Cardiac muscle cell (in vitro differentiated cells and primary cell): Measurements from ENCODE around the gene U2AF2. TPM values are rescaled to one million over a fixed set of nuclear protein-coding genes. Genes with fewer than 3 reads are reported as not detected.

ENCODE experiments used
- DNase-seq, 2 donors: peaks; one replicate each; pipeline versions ENCODE4 v3.0.0 to v3.0.0-alpha.2; 2010 to 2017; ENCODE audit warnings: low read depth in 1 of 2, low spot score in 1 of 2
- H3K27ac ChIP-seq: fragments of 200-600 bp; sonication (generic); 2 replicates; pipeline ENCODE4 v1.5.1; 2016
- H3K27me3 ChIP-seq: fragments of 200-600 bp; sonication (generic); 2 replicates; pipeline ENCODE4 v1.6.0; 2016; ENCODE audit warnings: control low read depth
- H3K36me3 ChIP-seq: fragments of 200-600 bp; sonication (generic); 2 replicates; pipeline ENCODE4 v1.5.1; 2016; ENCODE audit warnings: control low read depth
- H3K4me1 ChIP-seq: fragments of 200-600 bp; sonication (generic); 2 replicates; pipeline ENCODE4 v1.8.1; 2017; ENCODE audit warnings: low read depth, mild to moderate bottlenecking, mixed run types
- H3K4me3 ChIP-seq: fragments of 200-600 bp; sonication (generic); 2 replicates; pipeline ENCODE4 v1.5.1; 2016; ENCODE audit warnings: mild to moderate bottlenecking
- H3K9me3 ChIP-seq: fragments of 200-600 bp; sonication (generic); 2 replicates; pipeline ENCODE4 v1.5.1; 2017; ENCODE audit warnings: low read depth, mild to moderate bottlenecking, control low read depth
- CTCF ChIP-seq: IDR thresholded peaks from 2 replicates; pipeline ENCODE4 v1.5.1; 2012; ENCODE audit warnings: low read depth, mild to moderate bottlenecking, low read length
- polyA plus RNA-seq: library from polyadenylated mRNA; unstranded; fragments of >200 nt; fragmentation: Nextera tagmentation; extraction: Ambion mirVana; gene quantifications from 2 replicates; pipeline ENCODE4 v1.2.1, GENCODE V29; 2016
- total RNA-seq: library from RNA; depleted of rRNA; stranded (reverse); fragments of >200 nt; gene quantifications from 2 replicates; pipeline ENCODE4 v1.2.3, GENCODE V29; 2016

Gene U2AF2
- total and polyA plus RNA-seq, 2 experiments from 2014 or later = 13.4 to 187 TPM

DNA sequence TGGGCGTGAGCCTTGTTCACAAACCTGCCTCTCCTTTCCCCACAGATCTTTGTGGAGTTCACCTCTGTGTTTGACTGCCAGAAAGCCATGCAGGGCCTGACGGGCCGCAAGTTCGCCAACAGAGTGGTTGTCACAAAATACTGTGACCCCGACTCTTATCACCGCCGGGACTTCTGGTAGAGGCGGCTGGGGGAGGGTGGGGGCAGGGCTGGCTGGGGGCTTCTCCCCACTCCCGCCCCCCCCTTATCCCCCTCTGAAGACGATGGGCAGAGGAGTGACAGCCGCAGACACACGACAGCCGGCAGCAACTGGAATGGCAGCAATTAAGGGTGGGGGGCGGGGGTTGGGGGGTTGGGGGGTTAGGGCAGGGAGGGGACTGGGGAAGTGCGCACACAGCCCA lies 19.1 kb downstream of the U2AF2 start:
- no peak for DNase-seq
- Histone ChIP-seq H3K27ac (peak overlapping the region; percentile 55), H3K4me1 (peaks cover 13% of the 10 kb centered on the region), H3K4me3 (no peak overlapping the region), H3K9me3 (no peaks in the 10 kb centered on the region), H3K27me3 (no peaks in the 10 kb centered on the region), H3K36me3 (peaks cover 18% of the 10 kb centered on the region)
- TF ChIP-seq CTCF = no peak

DNA sequence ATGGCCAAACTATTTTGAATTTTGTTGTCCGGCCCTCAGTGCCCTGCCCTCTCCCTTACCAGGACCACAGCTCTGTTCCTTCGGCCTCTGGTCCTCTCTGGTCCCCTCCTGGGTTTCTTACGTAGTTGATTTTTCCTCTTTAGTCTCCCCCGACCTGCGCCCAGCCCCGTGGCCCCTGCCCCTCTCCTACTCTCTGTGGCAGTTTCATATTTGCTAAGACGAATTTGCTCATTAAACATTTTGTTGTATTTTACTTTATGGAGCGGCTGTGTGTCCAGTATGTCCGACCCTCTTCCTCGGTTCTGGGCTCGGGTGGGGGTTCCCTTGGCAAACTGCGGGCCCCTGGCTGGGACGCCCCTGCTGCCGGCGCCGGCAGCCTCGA lies 19.6 kb downstream of the U2AF2 start:
- H3K4me3 ChIP-seq = peak overlapping the region; percentile 88
- H3K27ac ChIP-seq = peak overlapping the region; percentile 70
- no peak for DNase-seq
- H3K27me3 ChIP-seq = no peaks in the 10 kb centered on the region
- H3K9me3 ChIP-seq = no peaks in the 10 kb centered on the region
- peaks cover 13% of the 10 kb centered on the region for H3K4me1 ChIP-seq
- TF ChIP-seq CTCF = no peak
- peaks cover 17% of the 10 kb centered on the region for H3K36me3 ChIP-seq

DNA sequence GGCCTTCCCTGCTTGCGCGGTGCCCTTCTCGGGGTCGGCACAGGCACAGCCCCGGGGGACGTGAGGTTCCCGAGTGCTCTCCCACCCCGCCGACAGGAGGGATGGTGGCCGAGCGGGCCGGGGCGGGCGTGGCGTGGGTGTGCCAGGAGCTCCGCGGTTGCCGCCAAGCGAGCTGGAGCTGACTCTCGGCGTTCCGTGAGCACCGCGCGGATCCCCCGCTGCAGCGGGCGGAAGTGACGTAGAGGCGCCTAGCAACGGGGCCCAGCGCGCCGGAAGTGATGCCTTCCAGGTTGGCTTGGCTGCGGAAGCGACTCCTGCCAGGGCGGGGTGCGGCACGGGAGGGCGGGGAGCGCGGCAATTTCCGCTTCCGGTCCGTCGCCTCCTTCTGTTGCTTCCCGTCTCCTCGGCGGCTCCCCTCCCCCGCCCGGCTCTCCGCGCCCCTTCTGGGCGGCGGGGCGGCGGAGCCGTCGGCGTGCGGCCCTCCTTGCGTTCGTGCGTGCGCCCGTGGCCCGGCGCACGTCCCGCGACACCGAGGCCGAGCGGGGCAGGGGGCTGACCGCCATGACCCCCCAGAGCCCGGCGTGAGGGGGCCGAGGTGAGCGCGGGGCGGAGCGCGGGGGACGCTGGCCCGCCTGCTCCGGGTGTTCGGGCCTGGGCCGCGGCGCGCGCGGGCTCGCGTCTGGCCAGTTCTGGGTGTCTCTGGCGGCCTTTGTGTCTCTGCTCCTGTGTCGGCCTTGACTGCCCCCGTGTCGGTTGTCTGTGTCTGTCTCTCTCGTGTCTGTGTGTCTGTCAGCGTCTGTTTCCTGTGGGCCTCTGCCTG lies 20.2 kb downstream of the U2AF2 start, which contains the start of gene EPN1:
Gene EPN1 (plus strand): TSS at position 386 of the 820 bp plus-strand sequence. CDS start 3,402 bp downstream, outside the sequence.
- peak within 1 kb of the TSS; percentile 90 for H3K27ac ChIP-seq
- H3K27me3 ChIP-seq = no peaks in the 10 kb centered on the region
- TF ChIP-seq CTCF = no peak
- no peaks in the 10 kb centered on the region for H3K9me3 ChIP-seq
- H3K4me3 ChIP-seq = peak within 1 kb of the TSS; percentile 88
- DNase-seq = peak; percentile 98 to 99
- H3K36me3 ChIP-seq = peaks cover 16% of the 10 kb centered on the region
- H3K4me1 ChIP-seq = peaks cover 13% of the 10 kb centered on the region

DNA sequence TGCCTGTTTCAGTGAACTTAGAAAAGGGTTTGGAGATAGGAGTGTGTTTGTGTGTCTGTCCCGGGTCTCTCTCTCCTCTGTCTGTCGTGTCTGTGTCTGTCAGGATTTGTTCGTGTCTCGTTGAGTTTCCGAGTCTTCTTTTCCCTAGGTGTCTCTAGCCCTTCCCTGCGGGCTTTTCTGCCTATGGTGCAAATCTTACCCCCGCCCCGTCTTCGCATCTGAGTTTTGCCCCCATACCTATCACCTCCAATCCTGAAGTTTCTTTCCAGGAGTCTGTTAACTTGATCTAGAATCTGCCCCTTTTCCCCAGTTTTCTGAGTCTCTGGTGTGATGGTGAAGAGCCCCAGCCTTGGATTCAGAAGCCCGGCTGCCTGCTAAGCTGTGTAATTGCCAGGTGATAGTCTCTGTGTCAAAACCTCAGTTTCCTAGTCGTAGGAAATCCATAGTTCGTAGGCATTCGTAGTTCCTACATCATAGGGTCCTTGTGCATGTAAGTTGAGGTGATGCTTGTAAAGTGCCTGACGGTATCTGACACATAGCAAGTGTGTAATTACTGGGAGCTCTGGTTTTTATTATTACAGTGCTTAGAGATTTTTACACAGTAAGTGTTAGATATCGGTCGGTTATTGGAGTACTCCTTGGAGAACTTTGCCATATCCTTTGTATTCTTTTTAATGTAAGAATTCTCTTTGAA lies 21.0 kb downstream of the U2AF2 start:
- DNase-seq = no peak
- no peak for TF ChIP-seq CTCF
- Histone ChIP-seq H3K27ac (peak overlapping the region; percentile 90), H3K4me3 (peak overlapping the region; percentile 88), H3K9me3 (no peaks in the 10 kb centered on the region), H3K4me1 (peaks cover 13% of the 10 kb centered on the region), H3K36me3 (peaks cover 16% of the 10 kb centered on the region), H3K27me3 (no peaks in the 10 kb centered on the region)

- peak; percentile 19 for TF ChIP-seq CTCF
- peak overlapping the region; percentile 88 for H3K4me3 ChIP-seq
- H3K9me3 ChIP-seq = no peaks in the 10 kb centered on the region
- DNase-seq = peak in 1 of 2 donors; percentile 27
- peaks cover 13% of the 10 kb centered on the region for H3K4me1 ChIP-seq
- H3K27ac ChIP-seq = no peak overlapping the region
- H3K36me3 ChIP-seq = peaks cover 16% of the 10 kb centered on the region
- H3K27me3 ChIP-seq = no peaks in the 10 kb centered on the region
These were observed 21.5 kb downstream of the U2AF2 start for GRCh38 chr19:55676383-55676782.
